ENCODE results near the gene AQP6. TPM values are rescaled to one million over a fixed set of nuclear protein-coding genes. Genes with fewer than 3 reads are reported as not detected.

The AQP6 gene
- total RNA-seq, 1 donor from 2014 or later, result 0.35 TPM

- H3K4me3 ChIP-seq, result no peak overlapping the region
- no peaks in the 10 kb centered on the region for H3K27me3 ChIP-seq
- intact Hi-C loops (cut with DNase I), result no loop called here
- no peaks in the 10 kb centered on the region for H3K9me3 ChIP-seq
- ATAC-seq (no peak), DNase-seq (no peak)
- TF ChIP-seq CTCF (IDR thresholded peaks at IDR 0.05), result no peak
- no peak overlapping the region for H3K27ac ChIP-seq
- peaks cover 6% of the 10 kb centered on the region for H3K4me1 ChIP-seq
- no peaks in the 10 kb centered on the region for H3K36me3 ChIP-seq
These were observed 34.2 kb downstream of the AQP6 start for GRCh38 chr12:50006754-50007442.

GRCh38 chr12:50013361-50014147 lies 40.8 kb downstream of the AQP6 start:
- Histone ChIP-seq H3K4me1 (peaks cover 16% of the 10 kb centered on the region), H3K4me3 (no peak overlapping the region), H3K9me3 (no peaks in the 10 kb centered on the region), H3K27ac (no peak overlapping the region), H3K27me3 (no peaks in the 10 kb centered on the region), H3K36me3 (no peaks in the 10 kb centered on the region)
- no peak for TF ChIP-seq CTCF (IDR thresholded peaks at IDR 0.05)
- ATAC-seq, result no peak
- no peak for DNase-seq
- intact Hi-C loops (cut with DNase I), result no loop called here

- no peaks in the 10 kb centered on the region for H3K36me3 ChIP-seq
- DNase-seq, result no peak
- H3K4me3 ChIP-seq, result no peak overlapping the region
- no peaks in the 10 kb centered on the region for H3K9me3 ChIP-seq
- H3K27ac ChIP-seq, result no peak overlapping the region
- peak; percentile 55 for ATAC-seq
- no peak for TF ChIP-seq CTCF (IDR thresholded peaks at IDR 0.05)
- intact Hi-C loops (cut with DNase I), result no loop called here
- H3K27me3 ChIP-seq, result no peaks in the 10 kb centered on the region
- H3K4me1 ChIP-seq, result peaks cover 16% of the 10 kb centered on the region
These were observed 41.6 kb downstream of the AQP6 start for GRCh38 chr12:50014342-50014741.

GRCh38 chr12:50016501-50017475 lies 44.0 kb downstream of the AQP6 start:
- peak overlapping the region; percentile 78 for H3K27ac ChIP-seq
- H3K4me1 ChIP-seq, result peaks cover 16% of the 10 kb centered on the region
- no peak overlapping the region for H3K4me3 ChIP-seq
- DNase-seq (no peak), ATAC-seq (peak; percentile 79)
- intact Hi-C loops (cut with DNase I), result no loop called here
- H3K9me3 ChIP-seq, result no peaks in the 10 kb centered on the region
- no peak for TF ChIP-seq CTCF (IDR thresholded peaks at IDR 0.05)
- no peaks in the 10 kb centered on the region for H3K27me3 ChIP-seq
- H3K36me3 ChIP-seq, result no peaks in the 10 kb centered on the region

GRCh38 chr12:50017641-50018040 lies 44.9 kb downstream of the AQP6 start:
- Histone ChIP-seq H3K36me3 (no peaks in the 10 kb centered on the region), H3K27ac (peak overlapping the region; percentile 78), H3K4me1 (peaks cover 16% of the 10 kb centered on the region), H3K4me3 (no peak overlapping the region), H3K9me3 (no peaks in the 10 kb centered on the region), H3K27me3 (no peaks in the 10 kb centered on the region)
- no peak for DNase-seq
- peak; percentile 57 for ATAC-seq
- no peak for TF ChIP-seq CTCF (IDR thresholded peaks at IDR 0.05)
- intact Hi-C loops (cut with DNase I), result no loop called here

Measured in upper lobe of right lung (tissue), 1 donor.